MM.1S (cell line): Measurements from ENCODE around the gene UBAC1.

Experiments used
- DNase-seq: peaks from one replicate; pipeline ENCODE4 v3.0.0-alpha.2; 2015
- H2AFZ ChIP-seq: fragments of 300-600 bp; sonication (generic); 2 replicates; pipeline ENCODE4 v1.6.0; 2016; ENCODE audit warnings: antibody characterized with exemption, low read length
- H3F3A ChIP-seq: fragments of 300-600 bp; sonication (generic); 2 replicates; pipeline ENCODE4 v1.6.1; 2016; ENCODE audit warnings: mild to moderate bottlenecking, antibody characterized with exemption, low read length, moderate library complexity, mixed read lengths; ENCODE audit not compliant: insufficient read depth
- H3K27ac ChIP-seq: fragments of 300-600 bp; sonication (generic); 2 replicates; pipeline ENCODE4 v1.5.1; 2016; ENCODE audit warnings: mild to moderate bottlenecking, low read length
- H3K27me3 ChIP-seq: fragments of 300-600 bp; sonication (generic); replicated peaks from 2 replicates; pipeline ENCODE4 v1.6.0; 2016; ENCODE audit warnings: low read length; ENCODE audit not compliant: insufficient read depth
- H3K36me3 ChIP-seq: fragments of 300-600 bp; sonication (generic); replicated peaks from 2 replicates; pipeline ENCODE4 v1.6.1; 2016; ENCODE audit warnings: mild to moderate bottlenecking, low read length, mixed read lengths; ENCODE audit not compliant: insufficient read depth
- H3K4me1 ChIP-seq: fragments of 300-600 bp; sonication (generic); 2 replicates; pipeline ENCODE4 v1.6.1; 2016; ENCODE audit warnings: low read length, mixed read lengths
- H3K4me2 ChIP-seq: fragments of 300-600 bp; sonication (generic); 2 replicates; pipeline ENCODE4 v1.6.0; 2016; ENCODE audit warnings: low read depth, low read length
- H3K4me3 ChIP-seq: fragments of 300-600 bp; sonication (generic); 2 replicates; pipeline ENCODE4 v1.5.1; 2016; ENCODE audit warnings: low read length, mixed read lengths
- H3K79me2 ChIP-seq: fragments of 300-600 bp; sonication (generic); 2 replicates; pipeline ENCODE4 v1.6.1; 2016; ENCODE audit warnings: mixed run types, low read length, mixed read lengths
- H3K9ac ChIP-seq: fragments of 300-600 bp; sonication (generic); 2 replicates; pipeline ENCODE4 v1.6.1; 2016; ENCODE audit warnings: low read length, mixed read lengths
- H3K9me2 ChIP-seq: fragments of 300-600 bp; sonication (generic); replicated peaks from 2 replicates; pipeline ENCODE4 v1.6.1; 2016; ENCODE audit warnings: mild to moderate bottlenecking, low read length, mixed read lengths; ENCODE audit not compliant: insufficient read depth
- H3K9me3 ChIP-seq: fragments of 300-600 bp; sonication (generic); replicated peaks from 2 replicates; pipeline ENCODE4 v1.6.1; 2016; ENCODE audit warnings: mild to moderate bottlenecking, low read length, mixed read lengths; ENCODE audit not compliant: insufficient read depth
- H4K20me1 ChIP-seq: fragments of 300-600 bp; sonication (generic); 2 replicates; pipeline ENCODE4 v1.6.1; 2016; ENCODE audit warnings: mild to moderate bottlenecking, low read length, moderate library complexity, mixed read lengths; ENCODE audit not compliant: insufficient read depth
- EZH2 ChIP-seq: fragments of 300-600 bp; sonication (generic); optimal IDR thresholded peaks from 2 replicates; pipeline ENCODE3; 2017; ENCODE audit warnings: low read depth, mild to moderate bottlenecking, antibody characterized with exemption, low read length, mixed read lengths
- EZH2phosphoT487 ChIP-seq: fragments of 300-600 bp; sonication (generic); IDR thresholded peaks from 2 replicates; pipeline ENCODE4 v1.6.1; 2018; ENCODE audit warnings: antibody characterized with exemption, low read length
- TF ChIP-seq, protein P1 (sequence below): fragments of 300-600 bp; sonication (generic); IDR thresholded peaks from 2 replicates; pipeline ENCODE4 v1.5.1; 2016; ENCODE audit warnings: antibody characterized with exemption, low read length, mixed read lengths

Gene UBAC1

DNA sequence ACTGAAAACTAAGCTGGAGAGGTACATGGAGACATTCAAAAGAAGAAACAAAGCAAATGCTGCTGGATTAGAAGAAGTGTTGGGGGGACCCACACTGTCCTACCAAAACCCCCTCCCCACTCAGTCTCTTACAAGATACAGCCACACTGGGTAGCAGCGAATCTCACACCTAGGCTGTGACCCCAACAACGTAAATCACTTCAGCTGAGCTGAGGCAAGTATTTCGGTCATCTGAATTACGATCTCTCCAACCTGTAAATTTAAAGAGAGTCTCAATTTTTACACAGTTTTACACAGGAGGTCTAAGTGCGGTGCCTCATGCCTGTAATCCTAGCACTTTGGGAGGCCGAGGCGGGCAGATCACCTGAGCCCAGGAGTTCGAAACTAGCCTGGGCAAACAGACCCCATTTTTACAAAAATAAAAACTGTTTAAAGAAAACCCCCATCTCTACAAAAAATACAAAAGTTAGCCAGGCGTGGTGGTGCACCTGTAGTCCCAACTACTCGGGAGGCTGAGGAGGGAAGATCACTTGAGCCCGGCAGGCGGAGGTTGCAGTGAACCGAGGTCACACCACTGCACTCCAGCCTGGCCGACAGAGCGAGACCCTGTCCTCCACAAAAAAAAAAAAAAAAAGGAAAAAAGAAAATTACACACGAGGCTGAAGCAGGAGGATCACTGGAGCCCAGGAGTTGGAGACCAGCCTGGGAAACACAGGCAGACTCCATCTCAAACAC is 57.2 kb downstream of the UBAC1 start:
- Histone ChIP-seq H4K20me1 (no peaks in the 10 kb centered on the region), H2AFZ (no peak overlapping the region), H3K27me3 (no peaks in the 10 kb centered on the region), H3K9ac (no peak overlapping the region), H3K9me2 (no peaks in the 10 kb centered on the region), H3F3A (no peaks in the 10 kb centered on the region), H3K9me3 (no peaks in the 10 kb centered on the region), H3K36me3 (no peaks in the 10 kb centered on the region), H3K4me3 (no peak overlapping the region), H3K4me2 (no peak overlapping the region), H3K27ac (no peak overlapping the region), H3K4me1 (peaks cover 13% of the 10 kb centered on the region), H3K79me2 (peaks cover 72% of the 10 kb centered on the region)
- no peak for TF ChIP-seq EZH2phosphoT487
- DNase-seq = no peak

DNA sequence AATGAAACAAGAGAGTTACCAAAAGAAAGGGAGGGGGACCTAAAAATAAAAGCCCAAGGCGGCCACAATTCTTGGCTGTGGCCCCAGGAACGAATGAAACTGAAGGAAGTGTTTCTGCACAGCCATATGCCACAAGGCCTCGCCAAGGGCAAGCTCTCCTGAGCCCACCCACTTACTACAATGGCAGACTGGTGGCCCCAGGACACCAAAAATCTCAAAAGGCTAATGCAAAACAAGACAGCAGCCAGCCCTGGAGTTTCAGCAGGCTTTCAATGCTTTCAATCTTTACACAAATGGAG is 57.9 kb downstream of the UBAC1 start:
- no peaks in the 10 kb centered on the region for H3K9me3 ChIP-seq
- H2AFZ ChIP-seq = no peak overlapping the region
- H3K4me3 ChIP-seq = no peak overlapping the region
- no peaks in the 10 kb centered on the region for H4K20me1 ChIP-seq
- TF ChIP-seq, protein P1, sequence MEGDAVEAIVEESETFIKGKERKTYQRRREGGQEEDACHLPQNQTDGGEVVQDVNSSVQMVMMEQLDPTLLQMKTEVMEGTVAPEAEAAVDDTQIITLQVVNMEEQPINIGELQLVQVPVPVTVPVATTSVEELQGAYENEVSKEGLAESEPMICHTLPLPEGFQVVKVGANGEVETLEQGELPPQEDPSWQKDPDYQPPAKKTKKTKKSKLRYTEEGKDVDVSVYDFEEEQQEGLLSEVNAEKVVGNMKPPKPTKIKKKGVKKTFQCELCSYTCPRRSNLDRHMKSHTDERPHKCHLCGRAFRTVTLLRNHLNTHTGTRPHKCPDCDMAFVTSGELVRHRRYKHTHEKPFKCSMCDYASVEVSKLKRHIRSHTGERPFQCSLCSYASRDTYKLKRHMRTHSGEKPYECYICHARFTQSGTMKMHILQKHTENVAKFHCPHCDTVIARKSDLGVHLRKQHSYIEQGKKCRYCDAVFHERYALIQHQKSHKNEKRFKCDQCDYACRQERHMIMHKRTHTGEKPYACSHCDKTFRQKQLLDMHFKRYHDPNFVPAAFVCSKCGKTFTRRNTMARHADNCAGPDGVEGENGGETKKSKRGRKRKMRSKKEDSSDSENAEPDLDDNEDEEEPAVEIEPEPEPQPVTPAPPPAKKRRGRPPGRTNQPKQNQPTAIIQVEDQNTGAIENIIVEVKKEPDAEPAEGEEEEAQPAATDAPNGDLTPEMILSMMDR = no peak
- TF ChIP-seq EZH2phosphoT487 (no peak), EZH2 (no peak)
- DNase-seq = no peak
- H3K27ac ChIP-seq = no peak overlapping the region
- no peak overlapping the region for H3K9ac ChIP-seq
- H3K36me3 ChIP-seq = no peaks in the 10 kb centered on the region
- no peaks in the 10 kb centered on the region for H3F3A ChIP-seq
- no peaks in the 10 kb centered on the region for H3K9me2 ChIP-seq
- no peaks in the 10 kb centered on the region for H3K27me3 ChIP-seq
- H3K79me2 ChIP-seq = peaks cover 72% of the 10 kb centered on the region
- peaks cover 9% of the 10 kb centered on the region for H3K4me1 ChIP-seq
- H3K4me2 ChIP-seq = no peak overlapping the region

DNA sequence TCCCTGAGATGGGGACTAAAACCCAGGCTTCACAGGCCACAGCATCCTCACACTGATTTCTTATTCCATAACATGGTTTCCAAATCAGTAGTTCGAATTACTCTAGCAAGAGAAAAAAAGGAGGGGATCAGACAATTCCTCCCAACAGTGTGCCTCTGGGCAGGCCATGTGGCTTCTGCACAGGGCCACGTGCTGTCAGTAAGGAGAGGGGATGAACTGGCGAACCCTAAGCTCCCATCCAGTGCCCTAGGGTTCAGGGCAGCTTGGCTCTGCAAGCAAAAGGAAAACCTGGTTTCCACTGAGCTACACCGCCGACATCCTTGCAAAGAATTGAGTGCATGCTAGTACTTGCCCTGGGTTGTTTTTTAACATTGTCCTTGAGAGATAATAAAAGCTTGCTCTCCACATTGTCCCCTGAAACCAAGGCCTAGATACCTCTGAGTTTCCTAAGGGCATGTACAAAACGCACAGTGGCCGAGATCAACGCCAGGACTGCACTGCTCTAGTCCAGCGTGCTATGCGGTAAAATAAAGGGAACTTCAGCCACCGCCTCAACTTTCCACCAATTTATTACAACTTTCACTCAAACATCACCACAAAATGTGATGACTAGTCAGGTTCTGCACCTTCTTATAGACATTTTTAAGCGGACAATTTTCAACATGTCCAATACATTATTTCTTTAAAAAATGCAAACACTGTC is 58.4 kb downstream of the UBAC1 start:
- no peak overlapping the region for H3K9ac ChIP-seq
- H3K9me2 ChIP-seq = no peaks in the 10 kb centered on the region
- 0 out of 2 replicates have a peak, but pooled peaks cover 6% of the 10 kb centered on the region for H3K4me1 ChIP-seq
- H3K4me3 ChIP-seq = no peak overlapping the region
- no peak overlapping the region for H2AFZ ChIP-seq
- no peak for TF ChIP-seq EZH2
- no peak for TF ChIP-seq EZH2phosphoT487
- TF ChIP-seq, protein P1 = no peak
- no peaks in the 10 kb centered on the region for H3K36me3 ChIP-seq
- peaks cover 73% of the 10 kb centered on the region for H3K79me2 ChIP-seq
- no peaks in the 10 kb centered on the region for H3K9me3 ChIP-seq
- no peaks in the 10 kb centered on the region for H3K27me3 ChIP-seq
- H3F3A ChIP-seq = no peaks in the 10 kb centered on the region
- no peak overlapping the region for H3K4me2 ChIP-seq
- DNase-seq = no peak
- no peak overlapping the region for H3K27ac ChIP-seq
- H4K20me1 ChIP-seq = no peaks in the 10 kb centered on the region

DNA sequence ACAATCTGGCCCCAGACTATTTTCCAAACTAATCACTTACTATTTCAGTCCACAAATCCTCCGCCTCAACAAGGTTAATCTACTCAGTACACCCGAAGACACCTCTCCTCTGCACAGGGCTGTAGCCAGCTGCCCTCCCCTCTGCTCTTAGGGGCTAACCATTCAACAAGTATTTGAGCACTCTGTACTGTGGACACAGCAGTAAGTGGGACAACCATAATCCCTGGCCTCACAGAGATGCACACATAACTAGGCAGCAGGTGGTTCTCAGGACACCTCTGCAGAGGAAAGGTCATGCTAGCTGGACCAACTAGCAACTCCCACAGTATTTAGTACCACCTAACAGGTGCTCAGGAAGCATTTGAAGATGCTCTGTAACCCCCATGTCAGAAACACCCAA is 59.3 kb downstream of the UBAC1 start:
- no peak overlapping the region for H3K4me3 ChIP-seq
- no peaks in the 10 kb centered on the region for H3K36me3 ChIP-seq
- no peak overlapping the region for H2AFZ ChIP-seq
- TF ChIP-seq EZH2 (no peak), EZH2phosphoT487 (no peak)
- TF ChIP-seq, protein P1 = no peak
- H3K4me1 ChIP-seq = 0 out of 2 replicates have a peak, but pooled peaks cover 6% of the 10 kb centered on the region
- H3F3A ChIP-seq = no peaks in the 10 kb centered on the region
- H3K9me2 ChIP-seq = no peaks in the 10 kb centered on the region
- peaks cover 82% of the 10 kb centered on the region for H3K79me2 ChIP-seq
- H4K20me1 ChIP-seq = no peaks in the 10 kb centered on the region
- DNase-seq = no peak
- no peaks in the 10 kb centered on the region for H3K27me3 ChIP-seq
- H3K4me2 ChIP-seq = no peak overlapping the region
- no peaks in the 10 kb centered on the region for H3K9me3 ChIP-seq
- H3K27ac ChIP-seq = no peak overlapping the region
- H3K9ac ChIP-seq = no peak overlapping the region
